Smooth muscle cell (in vitro differentiated cells): ENCODE data around the gene BET1L. TPM values are rescaled to one million over a fixed set of nuclear protein-coding genes. Genes with fewer than 3 reads are reported as not detected.

Experiments used
- DNase-seq: peaks from one replicate; lab custom pipeline; 2025; ENCODE audit not compliant: unreplicated experiment; lab: John Stamatoyannopoulos, UW
- H2AFZ ChIP-seq: fragments of 200-600 bp; sonication (generic); 2 replicates; pipeline ENCODE4 v1.6.0; 2016; ENCODE audit warnings: antibody characterized with exemption, low read depth, mild to moderate bottlenecking
- H3F3A ChIP-seq: fragments of 200-600 bp; sonication (generic); 2 replicates; pipeline ENCODE4 v1.6.0; 2017; ENCODE audit warnings: antibody characterized with exemption, low read depth
- H3K27ac ChIP-seq: fragments of 200-600 bp; sonication (generic); 2 replicates; pipeline ENCODE4 v1.5.1; 2016; ENCODE audit warnings: low read depth, mild to moderate bottlenecking
- H3K27me3 ChIP-seq: fragments of 200-600 bp; sonication (generic); 2 replicates; pipeline ENCODE4 v1.6.1; 2016; ENCODE audit warnings: low read depth, mild to moderate bottlenecking
- H3K36me3 ChIP-seq: fragments of 200-600 bp; sonication (generic); 2 replicates; pipeline ENCODE4 v1.5.1; 2016; ENCODE audit warnings: low read depth
- H3K4me1 ChIP-seq: fragments of 200-600 bp; sonication (generic); 2 replicates; pipeline ENCODE4 v1.5.1; 2016; ENCODE audit warnings: low read depth
- H3K4me2 ChIP-seq: fragments of 200-600 bp; sonication (generic); 2 replicates; pipeline ENCODE4 v1.6.0; 2016; ENCODE audit warnings: mild to moderate bottlenecking
- H3K4me3 ChIP-seq: fragments of 200-600 bp; sonication (generic); 2 replicates; pipeline ENCODE4 v1.5.1; 2016; ENCODE audit warnings: mild to moderate bottlenecking
- H3K79me2 ChIP-seq: fragments of 200-600 bp; sonication (generic); 2 replicates; pipeline ENCODE4 v1.6.0; 2016; ENCODE audit warnings: low read depth, mild to moderate bottlenecking
- H3K9ac ChIP-seq: fragments of 200-600 bp; sonication (generic); 2 replicates; pipeline ENCODE4 v1.6.0; 2016; ENCODE audit warnings: low read depth
- H3K9me3 ChIP-seq: fragments of 200-600 bp; sonication (generic); replicated peaks from 2 replicates; pipeline ENCODE4 v1.5.1; 2016; ENCODE audit warnings: low read depth
- H4K20me1 ChIP-seq: fragments of 200-600 bp; sonication (generic); 2 replicates; pipeline ENCODE4 v1.6.0; 2016; ENCODE audit warnings: low read depth
- CTCF ChIP-seq: fragments of 200-600 bp; sonication (generic); IDR thresholded peaks from 2 replicates; pipeline ENCODE4 v1.5.1; 2017; ENCODE audit warnings: borderline replicate concordance, mild to moderate bottlenecking, antibody characterized with exemption; ENCODE audit not compliant: insufficient read depth, poor library complexity, severe bottlenecking
- WGBS: methylation state at CpG from one replicate; pipeline ENCODE4 v1.1.7; 2016; ENCODE audit warnings: low lambda C conversion rate; 5-methylcytosine and 5-hydroxymethylcytosine counted together
- polyA plus RNA-seq: library from polyadenylated mRNA; unstranded; fragments of >200 nt; fragmentation: Nextera tagmentation; extraction: Ambion mirVana; gene quantifications from 2 replicates; pipeline ENCODE4 v1.2.1, GENCODE V29; 2016
- total RNA-seq: library from RNA; depleted of rRNA; stranded (reverse); fragments of >200 nt; gene quantifications from 2 replicates; pipeline ENCODE4 v1.2.3, GENCODE V29; 2014

BET1L gene
- total and polyA plus RNA-seq, 2 experiments from 2014 or later: 40.5 to 97.4 TPM

DNA sequence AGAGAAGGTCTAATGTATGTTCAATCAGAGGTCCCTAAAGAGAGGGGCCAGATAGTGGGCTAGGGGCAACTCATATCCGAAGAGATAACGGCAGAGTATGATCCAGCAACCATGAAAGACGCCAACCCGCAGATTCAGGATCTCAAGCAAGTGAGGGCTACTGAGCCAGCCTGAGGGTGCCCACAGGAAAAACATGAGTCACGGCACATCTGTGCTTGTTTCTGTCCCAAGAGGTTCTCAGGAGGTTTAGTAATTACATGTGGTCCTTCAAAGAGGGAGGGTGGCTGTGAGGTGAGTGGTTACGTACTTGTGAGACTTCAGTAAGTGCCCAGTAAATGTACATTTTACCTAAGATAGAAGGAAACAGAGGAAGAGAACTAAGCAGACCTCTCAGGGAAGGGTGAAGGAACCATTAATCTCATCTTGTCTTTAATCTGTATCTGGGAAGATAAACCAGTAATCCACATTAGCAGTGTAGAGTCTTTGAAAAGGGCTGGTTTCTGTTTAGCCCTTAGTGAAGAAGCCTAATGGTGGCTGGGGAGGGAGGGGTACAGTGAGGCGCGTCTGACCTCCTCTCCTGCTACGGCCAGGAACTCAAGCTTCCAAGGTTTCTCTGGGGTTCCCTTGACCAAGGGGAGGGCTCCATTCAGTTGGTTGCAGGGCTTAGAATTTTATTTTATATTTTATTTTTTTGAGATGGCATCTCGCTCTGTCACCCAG is 18.7 kb upstream of the BET1L start:
- 90% methylated on average over 10 of the region's 10 CpGs for WGBS
- Histone ChIP-seq H3K27me3 (no peaks in the 10 kb centered on the region), H3K9ac (no peak overlapping the region), H3K4me1 (no peaks in the 10 kb centered on the region), H3K9me3 (no peaks in the 10 kb centered on the region), H3K27ac (no peak overlapping the region), H4K20me1 (no peaks in the 10 kb centered on the region), H2AFZ (no peak overlapping the region), H3K4me3 (no peak overlapping the region), H3K36me3 (no peaks in the 10 kb centered on the region), H3F3A (no peaks in the 10 kb centered on the region), H3K4me2 (no peak overlapping the region), H3K79me2 (peaks cover 10% of the 10 kb centered on the region)
- no peak for TF ChIP-seq CTCF
- DNase-seq: no peak

DNA sequence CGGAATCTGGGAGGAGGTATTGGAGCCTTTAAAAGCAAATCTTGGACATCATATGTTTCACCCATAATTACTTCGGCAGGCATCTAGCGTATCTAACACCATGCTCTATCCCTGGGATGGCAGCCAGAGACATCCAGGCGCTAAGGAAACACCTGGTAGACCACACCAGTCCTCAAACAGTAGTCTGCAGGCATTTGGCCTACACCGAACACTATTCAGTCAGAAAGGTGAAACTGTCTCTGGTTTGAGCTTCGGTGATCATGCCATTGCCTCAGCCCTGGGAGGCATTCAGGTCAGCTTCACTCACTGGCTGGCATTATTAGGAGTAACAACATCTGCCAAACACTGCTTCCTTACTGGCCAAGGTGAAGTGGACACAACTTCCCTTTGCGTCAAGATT is 17.2 kb upstream of the BET1L start:
- 97% methylated on average over 7 of the region's 7 CpGs for WGBS

GRCh38 chr11:223884-224283 is 16.7 kb upstream of the BET1L start:
- H3K4me2 ChIP-seq: no peak overlapping the region
- no peak overlapping the region for H3K27ac ChIP-seq
- H3K36me3 ChIP-seq: no peaks in the 10 kb centered on the region
- no peaks in the 10 kb centered on the region for H3F3A ChIP-seq
- H3K27me3 ChIP-seq: no peaks in the 10 kb centered on the region
- no peak for DNase-seq
- no peak for TF ChIP-seq CTCF
- no peaks in the 10 kb centered on the region for H3K9me3 ChIP-seq
- H2AFZ ChIP-seq: no peak overlapping the region
- no peaks in the 10 kb centered on the region for H3K4me1 ChIP-seq
- no peak overlapping the region for H3K4me3 ChIP-seq
- WGBS: 96% methylated on average over 7 of the region's 9 CpGs
- no peak overlapping the region for H3K9ac ChIP-seq
- H3K79me2 ChIP-seq: peaks cover 10% of the 10 kb centered on the region
- no peaks in the 10 kb centered on the region for H4K20me1 ChIP-seq

More for the DNA sequence above, 17.2 kb upstream of the BET1L start:
- Histone ChIP-seq H3K4me2 (no peak overlapping the region), H2AFZ (no peak overlapping the region), H3K36me3 (no peaks in the 10 kb centered on the region), H3K4me3 (no peak overlapping the region), H4K20me1 (no peaks in the 10 kb centered on the region), H3K27me3 (no peaks in the 10 kb centered on the region), H3K27ac (no peak overlapping the region), H3K79me2 (peaks cover 10% of the 10 kb centered on the region), H3K9ac (no peak overlapping the region), H3K4me1 (no peaks in the 10 kb centered on the region), H3F3A (no peaks in the 10 kb centered on the region), H3K9me3 (no peaks in the 10 kb centered on the region)
- DNase-seq: no peak
- no peak for TF ChIP-seq CTCF
